ENCODE data around the gene SETBP1.

The SETBP1 gene

GRCh38 chr18:44723411-44723810, 42.7 kb downstream of the SETBP1 start:
- H4K20me1 ChIP-seq (ENCODE audit: insufficient read depth, low read length) = no peaks in the 10 kb centered on the region
- H3K9ac ChIP-seq (ENCODE audit: low read length) = peak overlapping the region; percentile 62
- no peaks in the 10 kb centered on the region for H3F3A ChIP-seq (ENCODE audit: insufficient read depth, low read length)
- H3K9me3 ChIP-seq (ENCODE audit: low read length) = no peaks in the 10 kb centered on the region
- H3K4me2 ChIP-seq (ENCODE audit: low read length) = peak overlapping the region; percentile 56
- H3K4me3 ChIP-seq (ENCODE audit: low read depth, low read length, poor library complexity, severe bottlenecking) = peak overlapping the region; percentile 7
- H3K27ac ChIP-seq (ENCODE audit: low read depth, low read length, poor library complexity, severe bottlenecking) = peak overlapping the region; percentile 93
- H2AFZ ChIP-seq (ENCODE audit: low read length) = no peak overlapping the region
- no peaks in the 10 kb centered on the region for H3K36me3 ChIP-seq (ENCODE audit: insufficient read depth, low read length)
- no peak for TF ChIP-seq EZH2 (IDR thresholded peaks at IDR 0.05; ENCODE audit: borderline replicate concordance, low read length)
- peak; percentile 36; the same call in 1 of the 2 replicates for TF ChIP-seq CTCF (IDR thresholded peaks at IDR 0.05; ENCODE audit: low read length)
- no peaks in the 10 kb centered on the region for H3K9me2 ChIP-seq (ENCODE audit: low read depth, low read length)
- H3K4me1 ChIP-seq (ENCODE audit: insufficient read depth, low read length, severe bottlenecking) = peaks cover 67% of the 10 kb centered on the region
- H3K27me3 ChIP-seq (ENCODE audit: insufficient read depth, low read length) = no peaks in the 10 kb centered on the region
- H3K79me2 ChIP-seq (ENCODE audit: insufficient read depth, low read length) = no peaks in the 10 kb centered on the region

- Histone ChIP-seq H3K36me3 (ENCODE audit: insufficient read depth, low read length) (no peaks in the 10 kb centered on the region), H3K4me2 (ENCODE audit: low read length) (peak overlapping the region; percentile 56), H3K27ac (ENCODE audit: low read depth, low read length, poor library complexity, severe bottlenecking) (peak overlapping the region; percentile 93), H3F3A (ENCODE audit: insufficient read depth, low read length) (no peaks in the 10 kb centered on the region), H2AFZ (ENCODE audit: low read length) (no peak overlapping the region), H3K9me2 (ENCODE audit: low read depth, low read length) (no peaks in the 10 kb centered on the region), H3K4me3 (ENCODE audit: low read depth, low read length, poor library complexity, severe bottlenecking) (peak overlapping the region; percentile 7), H3K9ac (ENCODE audit: low read length) (peak overlapping the region; percentile 62), H3K27me3 (ENCODE audit: insufficient read depth, low read length) (no peaks in the 10 kb centered on the region), H3K79me2 (ENCODE audit: insufficient read depth, low read length) (no peaks in the 10 kb centered on the region), H4K20me1 (ENCODE audit: insufficient read depth, low read length) (no peaks in the 10 kb centered on the region), H3K4me1 (ENCODE audit: insufficient read depth, low read length, severe bottlenecking) (peaks cover 71% of the 10 kb centered on the region), H3K9me3 (ENCODE audit: low read length) (no peaks in the 10 kb centered on the region)
- TF ChIP-seq CTCF (IDR thresholded peaks at IDR 0.05; ENCODE audit: low read length) (no peak), EZH2 (IDR thresholded peaks at IDR 0.05; ENCODE audit: borderline replicate concordance, low read length) (no peak)
Measured at GRCh38 chr18:44724105-44724778, 43.6 kb downstream of the SETBP1 start.

- Histone ChIP-seq H2AFZ (ENCODE audit: low read length) (no peak overlapping the region), H3K4me3 (ENCODE audit: low read depth, low read length, poor library complexity, severe bottlenecking) (peak overlapping the region; percentile 11), H3K27me3 (ENCODE audit: insufficient read depth, low read length) (no peaks in the 10 kb centered on the region)
Measured at GRCh38 chr18:44725300-44726058, 44.8 kb downstream of the SETBP1 start.

More at GRCh38 chr18:44725300-44726058, 44.8 kb downstream of the SETBP1 start:
- TF ChIP-seq EZH2 (IDR thresholded peaks at IDR 0.05; ENCODE audit: borderline replicate concordance, low read length) (no peak), CTCF (IDR thresholded peaks at IDR 0.05; ENCODE audit: low read length) (no peak)
- Histone ChIP-seq H3K4me2 (ENCODE audit: low read length) (peak overlapping the region; percentile 56), H3F3A (ENCODE audit: insufficient read depth, low read length) (no peaks in the 10 kb centered on the region), H3K27ac (ENCODE audit: low read depth, low read length, poor library complexity, severe bottlenecking) (peak overlapping the region; percentile 93), H3K9me2 (ENCODE audit: low read depth, low read length) (no peaks in the 10 kb centered on the region), H3K9me3 (ENCODE audit: low read length) (no peaks in the 10 kb centered on the region), H3K4me1 (ENCODE audit: insufficient read depth, low read length, severe bottlenecking) (peaks cover 84% of the 10 kb centered on the region), H3K9ac (ENCODE audit: low read length) (peak overlapping the region; percentile 62), H3K36me3 (ENCODE audit: insufficient read depth, low read length) (no peaks in the 10 kb centered on the region), H4K20me1 (ENCODE audit: insufficient read depth, low read length) (no peaks in the 10 kb centered on the region), H3K79me2 (ENCODE audit: insufficient read depth, low read length) (no peaks in the 10 kb centered on the region)
